HG02678 (cell line): Measurements from ENCODE around the gene MISP3.

Source experiments
- ATAC-seq: cut with Tn5 transposase; IDR thresholded peaks from one replicate; pipeline ENCODE4 v1.9.1; 2021; ENCODE audit warnings: mild to moderate bottlenecking, moderate library complexity; ENCODE audit not compliant: unreplicated experiment

Gene MISP3

DNA sequence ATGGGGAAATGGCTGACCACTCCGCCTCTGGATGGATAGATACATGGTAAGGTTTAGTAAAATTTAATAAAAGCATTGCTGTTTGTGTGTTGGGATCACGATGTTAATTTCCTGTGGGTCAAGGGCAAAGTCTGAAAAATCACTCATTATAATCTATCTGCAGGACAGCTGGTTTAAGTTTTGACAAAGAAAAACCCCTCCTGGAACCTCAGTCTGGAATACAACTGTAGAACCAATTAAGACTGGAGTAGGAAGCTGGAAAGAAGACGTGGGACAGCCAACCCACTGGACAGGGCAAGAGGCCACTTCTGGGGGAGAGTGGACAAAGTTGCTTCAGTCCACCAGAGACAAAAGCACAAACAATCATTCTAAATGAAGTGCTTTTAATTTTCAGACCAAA lies 46.6 kb downstream of the MISP3 start:
- ATAC-seq: no peak

DNA sequence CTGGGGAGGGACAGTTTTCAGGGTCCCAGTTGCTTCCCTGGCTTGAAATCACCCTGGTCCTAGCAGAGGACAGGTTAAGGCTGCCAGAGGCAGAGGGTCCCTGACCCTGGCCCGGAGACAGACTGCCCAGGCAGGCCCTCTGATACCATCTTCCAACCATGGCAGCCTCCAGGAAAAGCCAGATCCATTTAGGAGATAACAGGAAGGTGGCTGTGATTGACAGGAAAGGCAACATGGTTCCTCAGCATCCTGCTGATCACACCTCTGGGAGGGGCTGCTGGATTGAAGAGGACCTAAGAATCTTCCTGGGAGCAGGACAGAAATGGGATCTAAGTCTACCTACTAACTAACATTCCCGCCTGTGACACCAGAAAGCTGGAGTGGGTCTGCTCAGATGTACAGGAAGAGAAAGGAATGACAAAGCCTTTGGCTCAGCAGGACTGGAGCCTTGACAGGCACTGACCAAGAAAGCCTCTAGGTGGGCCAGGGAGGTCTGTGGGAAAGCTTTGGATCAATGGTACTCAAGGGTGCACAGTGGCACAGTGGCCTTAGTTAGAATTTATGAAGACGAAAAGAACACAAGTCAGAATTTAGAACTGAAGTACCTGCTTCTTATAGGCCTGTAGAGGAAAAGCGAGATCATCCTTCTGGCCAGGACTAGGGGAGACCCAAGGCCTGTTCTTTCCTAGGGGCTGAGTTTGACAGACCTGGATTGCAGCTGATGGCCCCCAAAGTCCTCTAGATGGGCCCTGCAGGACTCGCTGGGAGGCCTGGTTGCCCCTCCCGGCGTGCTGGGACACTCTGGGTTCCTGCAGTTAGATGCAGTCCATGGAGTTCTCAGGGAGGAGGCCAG lies 47.3 kb downstream of the MISP3 start:
- ATAC-seq: no peak

DNA sequence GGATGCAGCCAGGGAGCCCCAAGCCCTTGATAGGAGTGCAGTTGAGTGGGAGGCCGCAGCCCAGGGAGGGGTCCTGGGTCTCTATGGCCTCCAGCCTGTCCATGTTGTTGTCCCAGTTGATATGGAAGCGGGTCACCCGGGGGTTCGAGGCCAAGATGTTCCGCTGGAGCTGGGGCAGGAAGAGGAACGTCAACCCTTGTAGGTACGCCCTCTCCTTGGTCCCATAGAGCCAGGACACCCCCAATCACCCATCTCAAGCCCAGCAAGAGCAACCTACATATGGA lies 47.9 kb downstream of the MISP3 start:
- ATAC-seq: no peak

DNA sequence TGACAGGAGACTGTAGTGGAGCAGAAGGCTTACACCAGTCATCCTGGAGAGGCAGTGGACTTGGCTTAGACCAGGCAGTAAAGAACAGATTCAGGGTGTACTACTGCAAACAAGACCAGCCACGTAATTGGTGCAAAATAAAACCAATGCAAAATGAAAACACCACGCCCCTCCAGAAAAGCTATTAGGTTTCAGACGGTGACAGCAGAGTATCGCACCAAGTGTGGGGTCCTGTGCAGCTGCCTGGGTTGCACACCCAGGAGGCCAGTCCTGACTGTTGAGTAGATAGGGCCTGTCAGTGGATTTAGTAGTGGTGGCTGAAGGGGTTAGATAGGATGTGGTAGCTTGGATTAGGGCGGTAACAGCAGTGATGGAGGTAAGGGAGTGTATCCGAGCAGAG lies 50.3 kb downstream of the MISP3 start:
- ATAC-seq: no peak
